Activated CD8-positive, alpha-beta T cell treated with anti-CD3 and anti-CD28 coated beads, Interleukin-2, amount 10 ng/mL, durations not matched to agents 7 days and 5 days (primary cell): Measurements from ENCODE around the gene RBL1. TPM values are rescaled to one million over a fixed set of nuclear protein-coding genes. Genes with fewer than 3 reads are reported as not detected.
"Not testable (repeated sequence)": the region's sequence is repeated elsewhere in the genome, so short reads cannot be mapped to it uniquely, and the experiment has no call there.

ENCODE experiments used
- ATAC-seq: fragments of 150-1000 bp; cut with Tn5 transposase; one replicate; pipeline ENCODE4 v1.10.0; 2021; ENCODE audit warnings: moderate library complexity
- CTCF ChIA-PET: fragments of 350-600 bp; sonication (Branson Sonifier 250); formaldehyde crosslinking; loops from one replicate; lab custom pipeline; 2021; ENCODE audit warnings: antibody characterized with exemption; lab: Charles Lee
- POLR2A ChIA-PET: fragments of 350-600 bp; sonication (Branson Sonifier 250); formaldehyde crosslinking; loops from one replicate; lab custom pipeline; 2021; ENCODE audit warnings: antibody characterized with exemption; lab: Charles Lee
- DNase-seq: peaks from one replicate; pipeline ENCODE4 v3.0.0-alpha.2; 2020
- H3K27ac Mint-ChIP-seq: one replicate; pipeline ENCODE4 v1.8.0; 2021; ENCODE audit warnings: mild to moderate bottlenecking, mixed read lengths
- H3K27me3 Mint-ChIP-seq: one replicate; pipeline ENCODE4 v1.8.0; 2021; ENCODE audit warnings: low read depth, mixed read lengths
- H3K36me3 Mint-ChIP-seq: one replicate; pipeline ENCODE4 v1.8.0; 2021; ENCODE audit warnings: low read depth, mixed read lengths
- H3K4me1 Mint-ChIP-seq: one replicate; pipeline ENCODE4 v1.8.0; 2021; ENCODE audit warnings: low read depth, mixed read lengths
- H3K4me3 Mint-ChIP-seq: one replicate; pipeline ENCODE4 v1.8.0; 2021; ENCODE audit warnings: mild to moderate bottlenecking, mixed read lengths
- H3K9me3 Mint-ChIP-seq: one replicate; pipeline ENCODE4 v1.8.0; 2022; ENCODE audit warnings: mixed read lengths; ENCODE audit not compliant: insufficient read depth
- total RNA-seq, 2 experiments: library from RNA; stranded (reverse); gene quantifications; one replicate each; pipeline ENCODE4 v1.2.3, GENCODE V29; 2021

Gene RBL1
- total RNA-seq, 2 experiments from 2014 or later, result 55.6 to 56.3 TPM

DNA sequence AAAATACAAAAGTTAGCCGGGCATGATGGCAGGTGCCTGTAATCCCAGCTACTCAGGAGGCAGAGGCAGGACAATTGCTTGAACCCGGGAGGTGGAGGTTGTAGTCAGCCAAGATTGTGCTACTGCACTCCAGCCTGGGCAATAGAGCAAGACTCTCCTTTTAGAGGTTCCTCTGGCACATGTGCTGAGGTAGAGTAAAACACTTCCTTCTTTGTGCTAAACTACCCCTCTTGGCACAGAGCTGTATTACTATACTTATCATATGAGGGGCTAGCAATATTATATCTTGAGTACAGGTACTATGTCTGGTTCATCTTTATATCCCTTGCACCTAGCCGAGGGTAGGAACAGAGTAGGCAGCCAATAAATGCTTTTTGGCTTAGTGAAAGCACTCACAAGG lies 104.1 kb downstream of the RBL1 start:
- Mint-ChIP-seq H3K36me3 (peaks cover 68% of the 10 kb centered on the region), H3K27ac (no peak overlapping the region), H3K4me1 (peaks cover 37% of the 10 kb centered on the region), H3K27me3 (no peaks in the 10 kb centered on the region), H3K9me3 (peaks cover 12% of the 10 kb centered on the region), H3K4me3 (no peak overlapping the region)
- ATAC-seq (no peak), DNase-seq (no peak)
- ChIA-PET CTCF (no interaction called here), POLR2A (interaction anchor here (1.1 kb wide), 1 partner anchor 35 kb away, joined by 3 read pairs; no protein-coding TSS in a partner anchor)

DNA sequence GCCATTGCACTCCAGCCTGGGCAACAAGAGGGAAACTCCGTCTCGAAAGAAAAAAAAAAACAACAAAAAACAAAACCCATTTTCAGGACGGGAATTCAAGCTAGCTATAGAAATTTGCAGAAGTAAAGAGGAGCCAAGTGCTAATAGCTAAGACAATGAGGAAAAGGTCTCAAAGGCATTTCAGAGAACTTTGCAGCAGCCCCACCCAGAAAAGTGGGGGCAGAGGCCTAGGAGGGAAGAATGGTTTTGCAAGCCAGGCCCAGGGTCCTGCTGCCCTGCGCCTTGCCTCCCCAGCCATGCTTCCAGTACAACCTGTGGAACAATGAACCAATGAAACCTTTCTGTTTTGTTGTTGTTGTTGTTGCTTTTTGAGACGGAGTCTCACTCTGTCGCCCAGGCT lies 106.0 kb downstream of the RBL1 start:
- Mint-ChIP-seq H3K27ac (peak overlapping the region; percentile 75), H3K4me1 (peaks cover 37% of the 10 kb centered on the region), H3K9me3 (peaks cover 6% of the 10 kb centered on the region), H3K4me3 (no peak overlapping the region), H3K27me3 (no peaks in the 10 kb centered on the region), H3K36me3 (peaks cover 59% of the 10 kb centered on the region)
- no peak for ATAC-seq
- DNase-seq, result no peak
- ChIA-PET POLR2A (no interaction called here), CTCF (interaction anchor here (1.2 kb wide), 1 partner anchor 18 kb away, joined by 4 read pairs; no protein-coding TSS in a partner anchor)

DNA sequence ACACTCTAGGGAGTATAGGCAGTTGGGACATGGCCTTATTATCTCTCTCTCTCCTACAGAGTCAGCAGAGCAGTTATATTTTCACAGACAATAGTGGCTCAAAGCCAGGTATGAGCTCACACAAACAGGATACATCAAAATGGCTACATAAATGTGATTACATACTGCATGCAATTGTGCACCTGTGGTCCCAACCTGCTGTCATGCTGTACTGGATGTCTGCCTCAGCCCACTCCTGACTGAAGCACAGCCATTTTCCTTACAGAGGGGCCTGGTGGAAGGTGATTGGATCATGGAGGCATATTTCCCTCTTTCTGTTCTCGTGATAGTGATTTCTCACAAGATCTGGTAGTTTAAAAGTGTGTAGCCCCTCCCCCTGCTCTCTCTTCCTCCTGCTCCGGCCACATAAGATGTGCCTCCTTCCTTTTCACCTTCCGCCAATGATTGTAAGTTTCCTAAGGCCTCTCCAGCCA lies 107.3 kb downstream of the RBL1 start:
- ChIA-PET POLR2A (interaction anchor here (0.9 kb wide), 2 partner anchors 19 to 33 kb away, joined by 3 read pairs; no protein-coding TSS in a partner anchor), CTCF (interaction anchor here (0.8 to 1.7 kb wide), 2 partner anchors 20 to 93 kb away, joined by 3 to 5 read pairs; no protein-coding TSS in a partner anchor)
- no peak for DNase-seq
- Mint-ChIP-seq H3K36me3 (peaks cover 49% of the 10 kb centered on the region), H3K4me1 (peaks cover 37% of the 10 kb centered on the region), H3K9me3 (peaks cover 6% of the 10 kb centered on the region), H3K27me3 (no peaks in the 10 kb centered on the region), H3K27ac (peak overlapping the region; percentile 75), H3K4me3 (no peak overlapping the region)
- peak; percentile 27 for ATAC-seq

- H3K27me3 Mint-ChIP-seq, result no peaks in the 10 kb centered on the region
- H3K27ac Mint-ChIP-seq, result no peak overlapping the region
- peaks cover 6% of the 10 kb centered on the region for H3K9me3 Mint-ChIP-seq
- ChIA-PET POLR2A (no interaction called here), CTCF (interaction anchor here (1.3 kb wide), 1 partner anchor 10 kb away, joined by 4 read pairs; no protein-coding TSS in a partner anchor)
- DNase-seq (no peak), ATAC-seq (no peak)
- H3K4me1 Mint-ChIP-seq, result peaks cover 16% of the 10 kb centered on the region
- H3K4me3 Mint-ChIP-seq, result no peak overlapping the region
- H3K36me3 Mint-ChIP-seq, result peaks cover 28% of the 10 kb centered on the region
Observed at GRCh38 chr20:36984257-36984638, 111.5 kb downstream of the RBL1 start.

DNA sequence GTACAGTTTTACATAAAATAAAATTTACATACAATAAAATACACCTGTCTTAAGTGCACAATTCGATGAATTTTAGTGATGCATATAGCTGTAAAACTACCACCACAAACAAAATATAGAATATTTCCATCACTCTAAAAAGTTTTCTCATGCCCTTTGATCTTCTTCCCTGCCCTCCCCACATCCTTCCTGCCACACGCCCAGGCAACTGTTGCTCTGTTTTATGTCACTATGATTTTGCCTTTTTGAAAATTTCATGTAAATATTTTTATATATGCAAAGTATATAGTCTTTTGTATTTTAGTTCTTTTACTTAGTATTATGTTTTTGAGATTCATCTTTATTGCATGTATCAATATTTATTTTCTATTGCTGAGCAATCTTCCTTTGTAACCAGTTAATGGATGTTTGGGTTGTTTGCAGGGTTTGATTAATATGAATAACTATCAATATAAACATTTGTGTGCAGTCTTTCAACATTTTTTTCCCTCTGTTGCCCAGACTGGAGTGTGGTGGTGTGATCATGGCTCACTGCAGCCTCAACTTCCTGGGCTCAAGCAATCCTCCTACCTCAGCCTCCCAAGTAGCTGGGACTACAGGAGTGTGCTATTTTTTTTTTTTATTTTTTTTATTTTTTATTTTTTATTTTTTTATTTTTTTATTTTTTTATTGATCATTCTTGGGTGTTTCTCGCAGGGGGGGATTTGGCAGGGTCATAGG lies 120.5 kb downstream of the RBL1 start:
- CTCF ChIA-PET, result interaction anchor here (0.8 to 1.2 kb wide), 3 partner anchors 11 to 35 kb away, joined by 3 to 4 read pairs (median 4); no protein-coding TSS in a partner anchor
- POLR2A ChIA-PET, result interaction anchor here (0.6 to 1.4 kb wide), 5 partner anchors 25 to 120 kb away, joined by 3 to 7 read pairs (median 4); no protein-coding TSS in a partner anchor
- H3K9me3 Mint-ChIP-seq, result no peaks in the 10 kb centered on the region
- H3K4me1 Mint-ChIP-seq, result peaks cover 34% of the 10 kb centered on the region
- no peaks in the 10 kb centered on the region for H3K27me3 Mint-ChIP-seq
- H3K4me3 Mint-ChIP-seq, result peak overlapping the region; percentile 51
- ATAC-seq, result peak; percentile 90
- peaks cover 8% of the 10 kb centered on the region for H3K36me3 Mint-ChIP-seq
- H3K27ac Mint-ChIP-seq, result peak overlapping the region; percentile 89
- DNase-seq, result peak; percentile 84

DNA sequence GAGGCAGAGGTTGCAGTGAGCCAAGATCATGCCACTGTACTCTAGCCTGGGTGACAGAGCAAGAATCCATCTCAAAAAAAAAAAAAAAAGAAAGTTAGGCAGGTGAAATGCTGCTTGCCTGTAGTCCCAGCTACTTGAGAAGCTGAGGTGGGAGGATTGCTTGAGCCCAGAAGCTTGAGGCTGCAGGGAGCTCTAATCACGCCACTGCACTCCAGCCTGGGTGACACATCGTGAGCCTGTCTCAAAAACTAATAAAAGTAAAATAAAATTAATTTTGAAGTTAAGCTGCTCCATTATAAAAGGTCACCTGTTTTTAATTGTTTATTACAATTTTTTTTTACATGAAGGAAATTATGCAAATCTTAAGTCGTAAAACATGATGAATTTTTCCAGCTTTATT lies 121.1 kb downstream of the RBL1 start:
- ChIA-PET CTCF (interaction anchor here (0.8 to 1.2 kb wide), 3 partner anchors 12 to 35 kb away, joined by 3 to 4 read pairs (median 4); no protein-coding TSS in a partner anchor), POLR2A (interaction anchor here (0.8 to 1.4 kb wide), 3 partner anchors 24 to 120 kb away, joined by 3 to 7 read pairs (median 5); no protein-coding TSS in a partner anchor)
- Mint-ChIP-seq H3K27ac (peak overlapping the region; percentile 64), H3K4me1 (peaks cover 40% of the 10 kb centered on the region), H3K4me3 (peak overlapping the region; percentile 51), H3K9me3 (no peaks in the 10 kb centered on the region), H3K36me3 (peaks cover 14% of the 10 kb centered on the region), H3K27me3 (no peaks in the 10 kb centered on the region)
- ATAC-seq (peak; percentile 72), DNase-seq (peak; percentile 46)

DNA sequence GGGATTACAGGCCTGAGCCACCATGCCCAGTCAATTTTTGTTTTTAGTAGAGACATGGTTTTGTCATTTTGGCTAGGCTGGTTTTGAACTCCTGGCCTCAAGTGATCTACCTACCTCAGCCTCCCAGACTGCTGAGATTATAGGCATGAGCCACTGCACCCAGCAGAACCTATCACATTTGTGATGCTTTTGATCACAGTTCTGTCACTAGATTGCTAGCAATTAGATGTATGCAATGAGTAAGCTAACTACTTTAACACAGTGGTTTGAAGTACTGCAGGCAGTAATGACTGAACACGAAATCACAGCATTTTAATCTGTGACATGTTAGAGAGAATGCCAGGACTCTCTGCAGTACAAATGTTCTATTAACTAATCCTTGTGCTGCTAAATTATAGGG lies 124.7 kb downstream of the RBL1 start:
- ChIA-PET CTCF (no interaction called here), POLR2A (no interaction called here)
- no peak for ATAC-seq
- no peak for DNase-seq
- peaks cover 20% of the 10 kb centered on the region for H3K36me3 Mint-ChIP-seq
- H3K9me3 Mint-ChIP-seq, result no peaks in the 10 kb centered on the region
- H3K27ac Mint-ChIP-seq, result peak overlapping the region; percentile 70
- no peak overlapping the region for H3K4me3 Mint-ChIP-seq
- peaks cover 64% of the 10 kb centered on the region for H3K4me1 Mint-ChIP-seq
- H3K27me3 Mint-ChIP-seq, result no peaks in the 10 kb centered on the region

- H3K4me3 Mint-ChIP-seq, result peak overlapping the region; percentile 23
- H3K27ac Mint-ChIP-seq, result peak overlapping the region; percentile 78
- peak; percentile 59 for DNase-seq
- peak; percentile 83 for ATAC-seq
- no peaks in the 10 kb centered on the region for H3K9me3 Mint-ChIP-seq
- H3K36me3 Mint-ChIP-seq, result peaks cover 20% of the 10 kb centered on the region
- H3K4me1 Mint-ChIP-seq, result peaks cover 56% of the 10 kb centered on the region
- H3K27me3 Mint-ChIP-seq, result no peaks in the 10 kb centered on the region
- POLR2A ChIA-PET, result interaction anchor here (0.6 to 1.4 kb wide), 6 partner anchors 12 to 74 kb away, joined by 3 to 5 read pairs (median 3); no protein-coding TSS in a partner anchor
- CTCF ChIA-PET, result interaction anchor here (1.0 kb wide), 2 partner anchors 11 to 14 kb away, joined by 3 read pairs; no protein-coding TSS in a partner anchor
Observed at GRCh38 chr20:36969478-36970186, 126.2 kb downstream of the RBL1 start.

DNA sequence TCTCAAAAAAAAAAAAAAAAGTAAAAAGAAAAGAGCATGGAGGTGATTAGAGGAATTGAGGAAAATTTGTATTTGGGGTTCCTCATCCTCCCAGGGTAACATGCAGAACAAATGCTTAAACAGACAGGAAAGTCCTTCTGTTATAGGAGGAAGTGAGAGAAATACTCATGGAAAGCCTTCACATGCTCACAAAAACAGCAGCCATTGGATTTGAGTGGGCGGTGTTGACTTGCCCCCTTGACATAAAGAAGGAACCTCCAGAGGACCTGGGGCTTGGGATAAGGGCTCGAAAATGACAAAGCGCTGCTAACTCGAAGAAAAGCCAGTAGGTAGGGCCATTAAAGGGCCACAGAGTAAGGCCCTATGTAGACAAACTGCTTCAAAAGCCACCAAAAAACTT lies 126.7 kb downstream of the RBL1 start:
- POLR2A ChIA-PET, result interaction anchor here (1.0 to 1.4 kb wide), 4 partner anchors 11 to 22 kb away, joined by 3 to 5 read pairs (median 4); no protein-coding TSS in a partner anchor
- DNase-seq (no peak), ATAC-seq (no peak)
- Mint-ChIP-seq H3K36me3 (peaks cover 20% of the 10 kb centered on the region), H3K9me3 (no peaks in the 10 kb centered on the region), H3K27me3 (no peaks in the 10 kb centered on the region), H3K27ac (peak overlapping the region; percentile 78), H3K4me1 (peaks cover 53% of the 10 kb centered on the region), H3K4me3 (peak overlapping the region; percentile 23)
- CTCF ChIA-PET, result interaction anchor here (1.0 kb wide), 2 partner anchors 10 to 13 kb away, joined by 3 read pairs; no protein-coding TSS in a partner anchor

DNA sequence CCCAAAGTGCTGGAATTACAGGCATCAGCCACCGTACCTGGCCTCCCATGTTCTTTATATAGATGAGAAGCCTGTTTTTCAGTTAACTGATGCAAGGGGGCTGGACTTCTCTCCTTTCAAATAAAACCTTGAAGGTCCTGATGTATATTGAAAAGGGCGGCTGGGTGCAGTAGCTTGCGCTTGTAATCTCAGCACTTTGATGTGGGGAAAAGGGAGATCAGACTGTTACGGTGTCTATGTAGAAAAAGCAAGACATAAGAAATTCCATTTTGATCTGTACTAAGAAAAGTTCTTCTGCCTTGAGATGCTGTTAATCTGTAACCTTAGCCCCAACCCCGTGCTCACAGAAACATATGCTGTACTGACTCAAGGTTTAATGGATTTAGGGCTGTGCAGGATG lies 128.2 kb downstream of the RBL1 start:
- H3K27me3 Mint-ChIP-seq, result no peaks in the 10 kb centered on the region
- peak overlapping the region; percentile 78 for H3K27ac Mint-ChIP-seq
- H3K9me3 Mint-ChIP-seq, result peaks cover 3% of the 10 kb centered on the region
- no peak for ATAC-seq
- peaks cover 51% of the 10 kb centered on the region for H3K4me1 Mint-ChIP-seq
- DNase-seq, result no peak
- H3K4me3 Mint-ChIP-seq, result no peak overlapping the region
- H3K36me3 Mint-ChIP-seq, result peaks cover 23% of the 10 kb centered on the region
- POLR2A ChIA-PET, result interaction anchor here (1.4 kb wide), 1 partner anchor 18 kb away, joined by 4 read pairs; no protein-coding TSS in a partner anchor
- CTCF ChIA-PET, result interaction anchor here (0.7 to 1.3 kb wide), 3 partner anchors 9 to 18 kb away, joined by 3 to 5 read pairs (median 3); no protein-coding TSS in a partner anchor

DNA sequence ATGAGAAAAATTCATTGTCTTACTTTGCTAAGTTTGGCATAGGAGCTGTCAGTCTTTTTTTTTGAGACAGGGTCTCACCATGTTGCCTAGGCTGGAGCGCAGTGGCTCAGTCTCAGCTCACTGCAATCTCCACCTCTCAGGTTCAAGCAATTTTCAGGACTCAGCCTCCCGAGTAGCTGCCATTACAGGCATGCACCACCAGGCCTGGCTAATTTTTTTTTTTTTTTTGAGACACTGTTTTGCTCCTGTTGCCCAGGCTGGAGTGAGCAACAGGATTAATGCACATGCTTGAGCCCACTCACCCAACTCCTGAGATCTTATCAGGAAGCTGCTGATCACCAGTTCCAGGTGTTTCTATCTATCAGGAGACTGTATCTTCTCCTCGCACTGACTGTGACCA lies 128.8 kb downstream of the RBL1 start:
- CTCF ChIA-PET, result interaction anchor here (1.1 to 1.3 kb wide), 3 partner anchors 8 to 41 kb away, joined by 3 to 5 read pairs (median 3); no protein-coding TSS in a partner anchor
- not testable (repeated sequence) for ATAC-seq, DNase-seq, H3K4me3 Mint-ChIP-seq, H3K27me3 Mint-ChIP-seq, H3K27ac Mint-ChIP-seq
- H3K4me1 Mint-ChIP-seq, result peaks cover 54% of the 10 kb centered on the region
- peaks cover 29% of the 10 kb centered on the region for H3K36me3 Mint-ChIP-seq
- peaks cover 10% of the 10 kb centered on the region for H3K9me3 Mint-ChIP-seq
- POLR2A ChIA-PET, result interaction anchor here (1.4 kb wide), 1 partner anchor 17 kb away, joined by 4 read pairs; no protein-coding TSS in a partner anchor
